HG03558 (cell line): ENCODE measurements around the gene SMYD5.
A peak's percentile ranks its signal among the peaks of the same experiment; 100 is the strongest.
"Not testable (repeated sequence)": the region's sequence is repeated elsewhere in the genome, so short reads cannot be mapped to it uniquely, and the experiment has no call there.

Experiments used
- ATAC-seq: cut with Tn5 transposase; IDR thresholded peaks from one replicate; pipeline ENCODE4 v1.9.1; 2021; ENCODE audit warnings: moderate number of reproducible peaks; ENCODE audit not compliant: unreplicated experiment; ENCODE audit errors: extremely low read depth

The SMYD5 gene

DNA sequence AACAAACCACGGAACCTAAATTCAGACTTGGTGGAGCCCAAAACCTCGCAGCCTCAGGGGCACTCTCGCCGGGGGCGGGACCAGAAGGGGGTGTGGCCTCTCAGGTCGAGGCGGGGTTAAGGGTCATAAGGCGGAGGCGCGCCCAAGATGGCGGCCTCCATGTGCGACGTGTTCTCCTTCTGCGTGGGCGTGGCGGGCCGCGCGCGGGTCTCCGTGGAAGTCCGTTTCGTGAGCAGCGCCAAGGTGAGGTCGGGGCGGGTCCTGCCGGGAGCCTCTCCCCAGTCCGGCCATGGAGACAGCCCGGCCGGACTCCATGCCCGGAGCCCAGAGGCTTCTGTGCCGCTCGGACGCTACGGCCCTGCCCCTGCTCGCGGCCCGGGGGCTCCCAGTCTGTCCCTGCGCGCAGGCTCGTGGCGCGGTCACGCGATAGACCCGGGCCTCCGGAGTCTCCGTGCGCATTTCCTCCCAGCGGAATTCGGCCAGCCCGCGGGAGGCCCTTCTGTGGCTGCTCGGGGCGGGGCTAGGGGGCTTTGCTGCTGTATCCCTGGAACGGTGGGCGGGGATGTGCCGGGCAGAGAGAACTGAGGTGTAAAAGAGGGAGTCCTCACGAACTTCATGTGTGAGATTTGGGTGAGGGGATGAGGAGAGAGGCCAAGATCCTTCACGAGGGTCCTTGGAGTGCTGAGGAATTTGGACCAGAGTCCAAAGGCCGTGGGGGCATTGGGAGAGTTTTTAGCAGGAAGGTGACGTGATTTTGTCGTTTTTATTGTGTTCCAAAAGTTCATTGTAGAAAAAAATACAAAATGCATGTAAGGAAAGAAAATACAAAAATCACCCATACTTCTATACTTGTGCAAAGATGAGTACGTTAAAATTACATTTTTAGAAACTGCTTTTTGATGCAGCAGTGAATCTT, at the start of gene SMYD5:
SMYD5 (plus strand) TSS at position 126 of the 916 bp plus-strand sequence; CDS start at position 148, 22 bp downstream.
- ATAC-seq: peak; percentile 67

GRCh38 chr2:73165978-73166377, 48.1 kb upstream of the SMYD5 start:
- not testable (repeated sequence) for ATAC-seq

DNA sequence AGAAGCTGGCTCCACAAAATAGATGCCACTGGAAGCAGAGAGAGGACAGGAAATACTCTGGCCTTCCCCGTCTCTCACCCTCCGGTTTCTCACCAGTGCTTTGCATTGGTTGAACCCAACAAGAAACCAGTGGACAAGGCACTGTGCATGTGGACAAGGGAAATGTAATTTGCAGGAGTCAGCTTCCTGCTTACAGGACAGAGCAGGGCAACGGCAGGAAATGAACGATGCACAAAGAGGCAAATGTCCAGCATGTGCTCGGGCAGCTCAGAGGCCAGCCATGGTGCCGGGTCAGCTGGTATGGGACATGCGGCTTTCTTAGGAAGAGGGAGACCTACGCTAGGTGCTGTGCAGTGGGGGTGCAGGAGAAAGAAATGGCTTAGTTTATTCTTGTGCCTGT, 47.2 kb upstream of the SMYD5 start:
- not testable (repeated sequence) for ATAC-seq

DNA sequence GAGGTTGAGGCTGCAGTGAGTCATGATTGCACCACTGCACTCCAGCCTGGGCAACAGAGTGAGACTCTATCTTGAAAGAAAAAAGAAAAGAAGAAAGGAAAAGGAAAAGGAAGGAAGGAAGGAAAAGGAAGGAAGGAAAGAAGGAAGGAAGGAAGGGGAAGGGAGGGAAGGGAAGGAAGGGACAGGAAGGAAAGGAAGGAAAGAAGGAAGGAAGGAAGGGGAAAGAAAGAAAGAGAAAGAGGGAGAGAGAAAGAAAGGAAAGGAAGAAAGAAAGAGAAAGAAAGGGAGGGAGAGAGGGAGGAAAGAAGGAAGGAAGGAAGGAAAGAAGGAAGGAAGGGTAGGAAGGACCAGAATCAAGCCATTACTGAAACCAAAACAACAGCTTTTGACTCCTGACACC, 45.7 kb upstream of the SMYD5 start:
- ATAC-seq: not testable (repeated sequence)

DNA sequence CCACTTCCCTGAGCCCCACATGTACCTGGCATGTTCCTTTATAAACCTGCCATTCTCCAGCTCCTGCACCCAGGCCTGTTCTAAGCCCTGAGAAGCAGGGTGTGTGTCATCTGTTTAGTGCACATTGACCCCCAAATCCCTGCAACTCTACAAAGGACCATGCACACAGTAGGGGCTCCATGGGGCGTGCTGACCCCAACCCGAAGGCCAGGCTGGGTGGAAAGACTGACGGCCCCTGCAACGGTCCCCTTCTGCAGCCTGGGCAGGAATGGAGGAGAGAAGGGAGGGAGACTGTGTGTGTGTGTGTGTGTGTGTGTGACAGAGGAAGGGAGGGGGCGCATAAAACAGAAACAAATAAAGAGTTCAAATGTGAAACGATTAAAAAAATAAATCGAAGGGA, 43.7 kb upstream of the SMYD5 start:
- not testable (repeated sequence) for ATAC-seq

DNA sequence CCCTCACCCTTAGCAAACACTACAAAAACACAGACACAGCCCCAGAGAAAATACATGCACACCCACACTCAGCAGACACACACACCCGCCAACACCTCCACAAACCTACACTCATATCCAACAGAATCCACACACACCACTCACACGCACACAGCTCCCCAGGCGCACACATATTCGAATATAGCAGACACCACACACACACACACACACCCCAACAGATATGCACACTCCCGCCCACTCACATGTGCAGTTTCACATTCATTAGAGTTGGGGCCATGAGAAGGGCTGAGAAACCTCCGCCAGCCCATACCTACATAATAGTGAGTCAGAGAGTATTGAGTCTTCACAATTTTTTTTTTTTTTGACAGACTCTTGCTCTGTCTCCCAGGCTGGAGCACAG, 41.1 kb upstream of the SMYD5 start:
- no peak for ATAC-seq

DNA sequence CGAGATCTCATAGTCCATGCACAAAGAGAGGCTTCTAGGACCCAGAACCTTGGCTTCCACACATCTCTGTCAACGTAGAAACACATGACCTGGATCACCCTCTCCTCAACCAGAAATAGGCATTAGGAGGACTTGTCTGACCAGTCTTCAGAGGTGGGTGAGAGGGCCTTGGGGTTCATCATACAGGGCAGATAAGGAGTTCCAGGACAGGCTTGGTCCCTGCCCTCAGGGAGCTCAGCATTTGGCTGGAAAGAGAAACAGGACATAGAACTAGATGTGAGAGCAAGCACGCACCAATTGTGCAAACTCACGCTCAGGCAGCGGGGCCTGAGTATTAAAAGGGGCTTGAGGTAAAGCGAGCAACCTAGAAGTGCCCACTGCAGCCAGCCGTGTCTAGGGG, 40.3 kb upstream of the SMYD5 start:
- ATAC-seq: no peak

DNA sequence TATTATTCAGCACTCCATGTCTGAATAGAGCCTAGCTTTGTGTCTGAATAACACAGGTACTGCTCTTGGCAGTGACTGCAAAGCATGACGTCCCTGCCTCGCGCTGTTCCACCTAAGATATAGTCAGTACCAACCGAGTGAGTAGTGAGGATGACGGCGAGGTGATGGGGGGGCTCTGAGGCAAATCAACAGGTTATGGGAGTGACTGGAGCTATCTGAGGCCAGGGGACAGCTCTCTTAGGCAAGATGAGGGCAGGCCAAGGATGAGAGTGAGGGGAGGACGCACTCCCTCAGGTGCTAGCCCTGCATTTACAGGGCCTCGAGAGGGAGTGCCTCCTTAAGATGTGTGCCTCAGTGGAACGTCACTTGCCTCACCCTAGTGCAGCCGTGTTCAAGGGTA, 39.8 kb upstream of the SMYD5 start:
- ATAC-seq: no peak

GRCh38 chr2:73174941-73175662, 38.9 kb upstream of the SMYD5 start:
- no peak for ATAC-seq

GRCh38 chr2:73175663-73176204, 38.3 kb upstream of the SMYD5 start:
- no peak for ATAC-seq

GRCh38 chr2:73176205-73176880, 37.7 kb upstream of the SMYD5 start:
- ATAC-seq: no peak

DNA sequence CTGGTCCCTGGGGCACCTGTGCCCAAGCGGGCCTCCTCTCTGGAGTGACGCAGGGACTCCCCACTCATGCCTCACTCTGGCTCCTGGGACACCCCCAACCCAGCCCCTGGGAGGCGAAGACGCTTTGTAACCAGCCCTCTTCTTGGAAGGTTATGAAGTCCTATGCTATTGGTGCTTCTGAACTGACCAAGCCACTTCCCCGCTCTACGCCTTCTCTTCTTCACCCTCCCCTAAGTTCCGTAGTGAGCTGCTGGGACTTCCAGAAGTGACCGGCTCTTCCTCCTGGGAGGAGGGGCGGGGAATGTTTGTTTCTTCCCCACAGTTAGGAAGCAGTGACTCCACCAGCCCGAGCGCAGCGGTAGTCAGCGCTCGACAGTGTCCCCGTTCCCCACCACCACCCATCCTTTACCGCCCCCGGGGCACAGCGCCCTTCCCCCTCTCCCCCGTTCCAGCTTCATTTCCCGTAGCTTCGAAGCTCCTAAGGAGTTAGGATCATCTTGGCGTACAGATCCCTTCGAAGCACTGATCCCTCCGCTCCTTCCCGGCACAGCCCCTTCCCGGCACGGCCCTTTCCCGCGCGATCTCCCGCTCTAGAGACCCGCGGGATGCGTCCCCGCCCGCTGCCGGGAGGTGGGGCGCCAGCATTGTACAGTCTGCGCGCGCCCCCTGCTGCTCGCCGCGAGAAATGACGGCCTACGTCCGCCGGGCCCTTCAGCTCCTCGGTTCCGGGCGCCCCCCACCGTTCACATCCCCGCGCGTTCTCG, 37.0 kb upstream of the SMYD5 start:
- peak; percentile 58 for ATAC-seq

GRCh38 chr2:73177645-73178255, 36.3 kb upstream of the SMYD5 start:
- ATAC-seq: no peak

GRCh38 chr2:73185965-73186364, 28.1 kb upstream of the SMYD5 start:
- ATAC-seq: no peak

GRCh38 chr2:73187549-73187948, 26.5 kb upstream of the SMYD5 start:
- no peak for ATAC-seq

- no peak for ATAC-seq
Observed at GRCh38 chr2:73197579-73197978, 16.5 kb upstream of the SMYD5 start.

GRCh38 chr2:73200281-73200680, 13.8 kb upstream of the SMYD5 start:
- not testable (repeated sequence) for ATAC-seq

- no peak for ATAC-seq
Observed at GRCh38 chr2:73202156-73203054, 11.6 kb upstream of the SMYD5 start, which contains the start of gene NOTO. NOTO (plus strand) TSS chr2:73202574; CDS start chr2:73202667, 93 bp downstream.
